Neural cell (in vitro differentiated cells): ENCODE measurements around the gene ALX3. TPM values are rescaled to one million over a fixed set of nuclear protein-coding genes. Genes with fewer than 3 reads are reported as not detected.
A peak's percentile ranks its signal among the peaks of the same experiment; 100 is the strongest.

Experiments
- H2AFZ ChIP-seq: fragments of 200-600, 300-800 bp; sonication (generic), shearing (Covaris generic); 2 replicates; pipeline ENCODE4 v1.6.0; 2014; ENCODE audit warnings: low read depth, mild to moderate bottlenecking, antibody characterized with exemption, low read length, moderate library complexity
- H3F3A ChIP-seq: fragments of 200-600 bp; shearing (Covaris generic); 2 replicates; pipeline ENCODE4 v1.6.1; 2016; ENCODE audit warnings: mild to moderate bottlenecking, moderate library complexity, mixed read lengths, antibody characterized with exemption, low read length; ENCODE audit not compliant: insufficient read depth, poor library complexity, severe bottlenecking
- H3K27ac ChIP-seq: fragments of 200-600, 300-800 bp; sonication (generic), shearing (Covaris generic); 2 replicates; pipeline ENCODE4 v1.5.1; 2014; ENCODE audit warnings: mild to moderate bottlenecking, low read length, moderate library complexity
- H3K27me3 ChIP-seq: fragments of 300-800, 200-600 bp; sonication (generic), shearing (Covaris generic); 2 replicates; pipeline ENCODE4 v1.6.0; 2014; ENCODE audit warnings: mild to moderate bottlenecking, low read depth, low read length, moderate library complexity; ENCODE audit not compliant: insufficient read depth
- H3K36me3 ChIP-seq: fragments of 300-800, 200-600 bp; sonication (generic), shearing (Covaris generic); 2 replicates; pipeline ENCODE4 v1.5.1; 2014; ENCODE audit warnings: mild to moderate bottlenecking, antibody characterized with exemption, low read length, moderate library complexity; ENCODE audit not compliant: insufficient read depth
- H3K4me2 ChIP-seq: fragments of 300-800, 200-600 bp; sonication (generic), shearing (Covaris generic); 2 replicates; pipeline ENCODE4 v1.6.0; 2014; ENCODE audit warnings: mild to moderate bottlenecking, low read length
- H3K4me3 ChIP-seq: fragments of 300-800, 200-600 bp; sonication (generic), shearing (Covaris generic); 2 replicates; pipeline ENCODE4 v1.5.1; 2014; ENCODE audit warnings: mild to moderate bottlenecking, low read length, moderate library complexity
- H3K79me2 ChIP-seq: fragments of 200-600 bp; shearing (Covaris generic); replicated peaks from 2 replicates; pipeline ENCODE4 v1.6.0; 2014; ENCODE audit warnings: mild to moderate bottlenecking, low read length, moderate library complexity; ENCODE audit not compliant: insufficient read depth
- H3K9ac ChIP-seq: fragments of 300-800, 200-600 bp; sonication (generic), shearing (Covaris generic); 2 replicates; pipeline ENCODE4 v1.6.1; 2016; ENCODE audit warnings: mild to moderate bottlenecking, low read length, mixed read lengths
- H3K9me2 ChIP-seq: fragments of 200-600 bp; shearing (Covaris generic); 2 replicates; pipeline ENCODE4 v1.6.1; 2016; ENCODE audit warnings: mild to moderate bottlenecking, low read length, mixed read lengths; ENCODE audit not compliant: insufficient read depth
- H3K9me3 ChIP-seq: fragments of 200-600, 300-800 bp; sonication (generic), shearing (Covaris generic); 2 replicates; pipeline ENCODE4 v1.6.1; 2016; ENCODE audit warnings: mild to moderate bottlenecking, mixed run types, low read length, moderate library complexity, mixed read lengths
- H4K20me1 ChIP-seq: fragments of 200-600 bp; shearing (Covaris generic); 2 replicates; pipeline ENCODE4 v1.6.1; 2016; ENCODE audit warnings: mild to moderate bottlenecking, mixed run types; ENCODE audit not compliant: insufficient read depth
- CTCF ChIP-seq: fragments of 450-650 bp; IDR thresholded peaks from 2 replicates; pipeline ENCODE4 v1.5.1; 2014; ENCODE audit warnings: antibody characterized with exemption, mild to moderate bottlenecking, moderate library complexity; ENCODE audit not compliant: poor library complexity, severe bottlenecking
- EP300 ChIP-seq: fragments of 450-650 bp; conservative IDR thresholded peaks from 2 replicates; pipeline ENCODE4 v1.6.1; 2014; ENCODE audit warnings: antibody characterized with exemption, mild to moderate bottlenecking, moderate library complexity; ENCODE audit not compliant: poor library complexity, severe bottlenecking
- EZH2 ChIP-seq: fragments of 200-600, 300-800 bp; shearing (Covaris generic), sonication (generic); IDR thresholded peaks from 2 replicates; pipeline ENCODE4 v1.6.1; 2014; ENCODE audit warnings: antibody characterized with exemption, low read length, borderline replicate concordance, mild to moderate bottlenecking; ENCODE audit not compliant: insufficient read depth, poor library complexity, severe bottlenecking
- MXI1 ChIP-seq: fragments of 450-650 bp; conservative IDR thresholded peaks from 2 replicates; pipeline ENCODE4 v1.6.1; 2014; ENCODE audit warnings: antibody characterized with exemption, mild to moderate bottlenecking; ENCODE audit not compliant: poor library complexity, severe bottlenecking
- POLR2AphosphoS5 ChIP-seq: IDR thresholded peaks from 2 replicates; pipeline ENCODE4 v1.6.1; 2012
- RAD21 ChIP-seq: fragments of 450-650 bp; conservative IDR thresholded peaks from 2 replicates; pipeline ENCODE4 v1.6.1; 2014; ENCODE audit warnings: antibody characterized with exemption, mild to moderate bottlenecking, moderate library complexity
- SMC3 ChIP-seq: fragments of 450-650 bp; conservative IDR thresholded peaks from 2 replicates; pipeline ENCODE4 v1.6.1; 2014; ENCODE audit warnings: antibody characterized with exemption, mild to moderate bottlenecking, moderate library complexity; ENCODE audit not compliant: poor library complexity
- TAF1 ChIP-seq: IDR thresholded peaks from 2 replicates; pipeline ENCODE4 v1.6.1; 2012; ENCODE audit warnings: low read depth
- polyA plus RNA-seq: library from polyadenylated mRNA; depleted of rRNA; stranded (reverse); fragments of >200 nt; gene quantifications from 2 replicates; pipeline ENCODE4 v1.2.3, GENCODE V29; 2014
- TF ChIP-seq, protein P1 (sequence below): IDR thresholded peaks from 2 replicates; pipeline ENCODE4 v1.6.1; 2012; ENCODE audit warnings: borderline replicate concordance

Gene ALX3
- polyA plus RNA-seq, 1 donor from 2014 or later, result not detected

DNA sequence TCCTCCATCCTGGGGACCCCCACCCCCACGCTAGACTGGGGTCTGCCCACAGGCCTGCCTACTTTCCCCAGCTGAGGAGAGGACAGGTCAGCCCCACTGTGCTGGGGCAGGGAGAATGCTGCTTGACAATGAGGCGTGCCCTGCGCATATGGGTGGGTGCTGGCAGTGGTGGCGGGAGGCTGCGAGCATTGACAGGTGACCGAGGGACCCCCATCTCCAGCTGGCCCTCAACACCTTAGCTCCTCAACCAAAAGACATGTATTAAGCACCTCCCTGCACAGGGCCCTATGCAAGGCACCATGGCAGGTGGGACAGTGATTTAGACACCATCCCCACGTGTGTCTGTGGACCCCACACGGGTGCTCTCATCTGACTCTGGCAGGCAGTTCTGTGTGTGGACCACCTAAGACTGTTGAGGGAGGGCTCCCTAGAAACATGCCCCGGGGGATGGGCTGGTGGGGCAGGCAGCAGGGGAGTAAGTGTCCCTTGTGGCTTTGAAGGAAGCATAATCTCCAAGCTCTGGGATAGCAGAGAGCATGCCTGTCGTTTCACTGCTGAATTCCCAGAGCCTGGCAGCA lies 18.4 kb upstream of the ALX3 start:
- Histone ChIP-seq H3K9me2 (no peaks in the 10 kb centered on the region), H3K36me3 (no peaks in the 10 kb centered on the region), H3K4me3 (no peak overlapping the region), H3K79me2 (no peaks in the 10 kb centered on the region), H3K27me3 (peaks cover 42% of the 10 kb centered on the region), H2AFZ (no peak overlapping the region), H3F3A (no peaks in the 10 kb centered on the region), H3K4me2 (no peak overlapping the region), H3K9me3 (no peaks in the 10 kb centered on the region), H3K9ac (no peak overlapping the region), H4K20me1 (no peaks in the 10 kb centered on the region), H3K27ac (no peak overlapping the region)
- TF ChIP-seq MXI1 (no peak), EZH2 (no peak), SMC3 (no peak), TAF1 (no peak), CTCF (no peak), POLR2AphosphoS5 (no peak), RAD21 (no peak)
- TF ChIP-seq, protein P1, sequence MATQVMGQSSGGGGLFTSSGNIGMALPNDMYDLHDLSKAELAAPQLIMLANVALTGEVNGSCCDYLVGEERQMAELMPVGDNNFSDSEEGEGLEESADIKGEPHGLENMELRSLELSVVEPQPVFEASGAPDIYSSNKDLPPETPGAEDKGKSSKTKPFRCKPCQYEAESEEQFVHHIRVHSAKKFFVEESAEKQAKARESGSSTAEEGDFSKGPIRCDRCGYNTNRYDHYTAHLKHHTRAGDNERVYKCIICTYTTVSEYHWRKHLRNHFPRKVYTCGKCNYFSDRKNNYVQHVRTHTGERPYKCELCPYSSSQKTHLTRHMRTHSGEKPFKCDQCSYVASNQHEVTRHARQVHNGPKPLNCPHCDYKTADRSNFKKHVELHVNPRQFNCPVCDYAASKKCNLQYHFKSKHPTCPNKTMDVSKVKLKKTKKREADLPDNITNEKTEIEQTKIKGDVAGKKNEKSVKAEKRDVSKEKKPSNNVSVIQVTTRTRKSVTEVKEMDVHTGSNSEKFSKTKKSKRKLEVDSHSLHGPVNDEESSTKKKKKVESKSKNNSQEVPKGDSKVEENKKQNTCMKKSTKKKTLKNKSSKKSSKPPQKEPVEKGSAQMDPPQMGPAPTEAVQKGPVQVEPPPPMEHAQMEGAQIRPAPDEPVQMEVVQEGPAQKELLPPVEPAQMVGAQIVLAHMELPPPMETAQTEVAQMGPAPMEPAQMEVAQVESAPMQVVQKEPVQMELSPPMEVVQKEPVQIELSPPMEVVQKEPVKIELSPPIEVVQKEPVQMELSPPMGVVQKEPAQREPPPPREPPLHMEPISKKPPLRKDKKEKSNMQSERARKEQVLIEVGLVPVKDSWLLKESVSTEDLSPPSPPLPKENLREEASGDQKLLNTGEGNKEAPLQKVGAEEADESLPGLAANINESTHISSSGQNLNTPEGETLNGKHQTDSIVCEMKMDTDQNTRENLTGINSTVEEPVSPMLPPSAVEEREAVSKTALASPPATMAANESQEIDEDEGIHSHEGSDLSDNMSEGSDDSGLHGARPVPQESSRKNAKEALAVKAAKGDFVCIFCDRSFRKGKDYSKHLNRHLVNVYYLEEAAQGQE, result no peak

DNA sequence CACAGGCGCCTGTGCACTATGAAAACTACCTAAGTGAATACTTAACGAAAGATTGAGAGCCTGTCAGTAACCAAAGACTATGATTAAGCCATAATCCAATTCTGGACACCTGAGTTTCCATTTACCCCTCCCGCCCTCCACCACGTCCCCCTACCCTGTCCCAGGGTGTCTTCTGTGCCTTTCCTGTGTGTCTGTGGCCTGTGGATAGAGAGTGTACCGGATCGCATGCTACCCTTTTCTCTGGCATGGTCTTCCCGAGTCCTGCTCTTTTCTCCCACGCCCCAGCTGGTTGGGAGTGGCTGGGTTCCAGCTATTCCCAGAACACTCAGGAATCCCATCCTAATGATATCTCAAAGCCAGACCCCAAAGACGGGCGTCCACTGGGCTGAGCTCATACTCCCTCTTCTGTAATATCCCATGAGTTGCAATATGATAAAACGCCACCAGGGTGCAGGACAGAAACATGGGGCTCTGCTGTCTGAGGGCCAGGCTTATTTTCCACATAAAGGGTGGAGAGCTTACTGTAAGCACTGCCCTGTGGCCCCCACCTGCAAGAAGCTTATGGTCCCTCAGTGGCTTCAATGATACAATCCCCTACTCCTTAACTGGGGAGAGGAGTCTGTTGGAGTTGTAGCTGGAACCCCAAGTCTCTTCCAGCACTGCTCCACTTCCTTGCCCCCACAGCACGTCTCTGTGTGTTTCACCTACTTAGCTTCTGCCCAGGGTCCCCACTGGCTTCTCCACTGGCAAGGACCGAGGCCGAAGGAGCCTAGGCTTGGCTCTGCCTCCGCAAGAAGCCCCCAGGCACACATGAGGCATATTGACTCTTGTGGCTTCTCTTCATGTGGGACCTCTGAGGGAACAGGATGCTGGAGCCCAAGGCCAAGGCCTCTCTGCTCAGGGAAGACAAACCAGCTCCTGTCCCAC lies 17.6 kb upstream of the ALX3 start:
- Histone ChIP-seq H3K4me2 (no peak overlapping the region), H3K36me3 (no peaks in the 10 kb centered on the region), H3K9ac (no peak overlapping the region), H3K9me3 (no peaks in the 10 kb centered on the region), H3F3A (no peaks in the 10 kb centered on the region), H4K20me1 (no peaks in the 10 kb centered on the region), H3K4me3 (no peak overlapping the region), H2AFZ (no peak overlapping the region), H3K9me2 (no peaks in the 10 kb centered on the region), H3K79me2 (no peaks in the 10 kb centered on the region), H3K27ac (no peak overlapping the region), H3K27me3 (peaks cover 50% of the 10 kb centered on the region)
- TF ChIP-seq, protein P1, result no peak
- TF ChIP-seq TAF1 (no peak), SMC3 (peak; percentile 64), MXI1 (no peak), POLR2AphosphoS5 (no peak), CTCF (peak; percentile 57), EP300 (no peak), RAD21 (peak; percentile 50)
